Ecto neural progenitor cell (in vitro differentiated cells): Measurements from ENCODE around the gene NKTR.

Experiments
- DNase-seq: peaks from one replicate; pipeline ENCODE4 v3.0.0-alpha.2; 2018; ENCODE audit warnings: low spot score

NKTR gene

GRCh38 chr3:42651248-42652091 lies 51.0 kb downstream of the NKTR start:
- no peak for DNase-seq

DNA sequence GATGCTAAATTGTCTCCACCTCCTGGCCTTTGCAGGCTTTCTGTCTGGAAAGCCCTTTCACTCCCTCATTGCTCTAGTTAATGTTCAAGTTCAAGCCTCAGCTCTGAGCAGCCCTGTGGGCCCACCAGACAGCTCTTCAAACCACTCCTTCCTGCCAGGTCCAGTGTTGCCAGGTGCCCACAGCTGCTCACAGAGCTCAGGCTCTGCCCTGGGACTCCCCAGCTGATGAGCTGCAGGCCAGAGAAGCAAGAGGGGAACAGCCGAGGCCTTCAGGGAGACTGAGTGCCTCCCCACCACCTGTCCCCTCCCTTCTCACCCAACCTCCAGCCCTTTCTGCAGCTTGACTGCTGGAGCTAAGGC lies 51.7 kb downstream of the NKTR start:
- DNase-seq, result no peak

- DNase-seq, result peak; percentile 45
These were observed 52.3 kb downstream of the NKTR start for GRCh38 chr3:42652611-42653302.

DNA sequence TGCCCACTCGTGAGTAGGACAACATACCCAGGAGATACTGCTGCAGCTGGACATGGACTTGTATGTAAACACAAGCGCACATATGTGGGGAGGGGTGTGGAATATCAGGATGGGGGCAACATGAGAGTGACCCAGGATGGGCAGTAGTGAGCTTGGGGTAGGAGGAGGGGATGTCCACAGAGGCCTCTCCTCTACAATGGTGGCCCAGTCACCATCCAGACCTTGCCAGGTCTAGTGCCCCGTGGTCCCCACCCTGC lies 52.7 kb downstream of the NKTR start:
- no peak for DNase-seq

GRCh38 chr3:42653560-42654330 lies 53.3 kb downstream of the NKTR start, which contains the start of gene ZBTB47:
Gene ZBTB47, plus strand, starts transcription at chr3:42653697. Its CDS starts 4,659 bp downstream, at chr3:42658356.
- peak; percentile 65 for DNase-seq

DNA sequence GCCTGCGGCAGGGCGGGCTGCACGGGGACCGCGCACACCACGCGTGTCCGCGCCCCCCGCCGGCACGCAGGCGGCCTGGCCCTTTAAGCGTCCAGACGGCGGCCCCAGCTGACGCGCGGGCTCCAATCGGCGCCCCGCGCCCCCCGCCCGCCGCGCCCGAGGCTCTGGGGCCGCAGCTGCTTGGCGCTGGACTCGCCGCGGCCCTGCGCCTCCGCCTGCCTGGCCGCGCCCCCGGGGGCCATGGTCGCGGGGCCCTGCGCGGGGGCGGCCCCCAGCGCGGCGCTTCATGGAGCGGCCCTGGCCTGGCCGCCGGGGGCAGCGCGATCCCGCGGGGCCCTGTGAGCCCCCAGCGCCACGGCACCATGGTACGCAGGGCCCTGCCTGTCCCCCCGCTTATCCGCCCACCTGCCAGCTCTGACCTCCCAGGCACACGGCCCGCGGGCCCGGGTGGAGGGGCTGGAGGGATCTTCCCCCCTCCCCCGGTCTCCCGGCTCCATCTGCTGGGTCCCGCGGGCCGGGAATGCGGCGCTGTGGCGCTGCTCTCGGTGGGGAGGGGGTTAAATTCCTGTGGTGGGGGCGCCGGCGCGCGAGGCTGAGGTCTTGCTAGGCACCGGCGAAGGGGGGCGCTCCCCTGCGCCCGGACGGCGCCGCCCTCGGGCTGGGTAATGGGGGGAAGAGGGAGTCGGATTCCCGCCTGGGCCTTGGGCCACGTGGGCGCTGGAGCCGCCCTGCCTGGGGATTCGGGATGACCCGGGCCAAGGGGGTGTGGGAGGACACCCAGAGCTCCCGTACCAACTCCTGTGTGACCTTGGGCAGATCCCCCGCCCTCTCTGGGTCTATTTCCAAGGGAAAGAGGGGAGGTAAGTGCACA lies 54.1 kb downstream of the NKTR start:
- DNase-seq, result peak; percentile 91

- DNase-seq, result peak; percentile 55
These were observed 54.9 kb downstream of the NKTR start for GRCh38 chr3:42655331-42655888.

- DNase-seq, result no peak
These were observed 55.6 kb downstream of the NKTR start for GRCh38 chr3:42655980-42656679.

GRCh38 chr3:42656680-42657610 lies 56.5 kb downstream of the NKTR start:
- DNase-seq, result no peak

DNA sequence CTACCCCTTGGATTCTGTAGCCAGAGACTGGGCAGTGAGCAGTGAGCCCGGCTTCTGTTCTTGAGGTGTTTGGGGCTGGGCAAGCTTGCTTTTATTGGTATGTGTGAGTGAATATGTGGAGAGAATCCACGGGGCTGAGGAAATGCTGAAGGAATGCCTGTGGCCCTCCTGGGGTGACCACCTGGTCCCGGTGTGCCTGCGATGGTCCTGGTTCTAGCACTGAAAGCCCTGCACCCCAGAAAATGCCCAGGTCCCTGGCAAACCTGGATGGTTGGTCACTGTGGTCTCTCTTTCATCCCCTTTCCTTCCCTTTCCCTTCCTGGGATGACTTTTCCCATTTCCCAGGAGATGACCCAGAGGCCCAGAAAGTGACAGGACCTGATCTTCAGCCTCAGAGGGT lies 57.2 kb downstream of the NKTR start:
- no peak for DNase-seq

GRCh38 chr3:42658091-42658770 lies 57.7 kb downstream of the NKTR start:
- DNase-seq, result no peak

GRCh38 chr3:42658771-42659390 lies 58.4 kb downstream of the NKTR start:
- DNase-seq, result no peak

- no peak for DNase-seq
These were observed 59.1 kb downstream of the NKTR start for GRCh38 chr3:42659451-42660130.

DNA sequence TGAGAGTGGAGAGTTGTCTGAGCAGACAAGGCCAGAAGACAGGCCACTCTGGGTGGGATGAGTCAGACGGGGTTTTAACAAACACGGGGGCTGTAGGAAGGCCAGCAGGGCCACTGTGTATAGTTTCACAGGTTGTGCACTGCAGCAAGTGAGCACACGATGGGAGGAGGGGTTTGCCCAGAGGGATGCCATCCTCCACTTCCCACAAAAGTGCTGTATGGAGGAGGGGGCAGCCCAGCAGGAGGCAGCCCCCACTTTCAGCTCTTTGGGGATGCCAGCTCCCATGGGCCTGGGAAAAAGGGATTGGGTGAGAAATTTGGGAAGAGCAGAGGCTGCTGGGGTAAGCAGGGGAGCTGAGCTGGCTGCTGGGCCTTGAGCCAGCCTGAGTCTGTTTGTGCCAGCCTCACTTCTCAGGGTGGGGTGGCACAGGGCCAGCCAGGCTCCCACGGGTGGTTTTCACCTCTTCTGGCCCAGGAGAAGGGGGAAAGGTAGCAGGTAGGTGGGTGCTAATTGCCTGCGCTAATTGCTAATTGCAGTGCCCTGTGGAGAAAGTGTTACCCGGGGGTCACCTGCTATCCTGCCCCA lies 59.7 kb downstream of the NKTR start:
- DNase-seq, result no peak

GRCh38 chr3:42660898-42661297 lies 60.4 kb downstream of the NKTR start:
- DNase-seq, result no peak

- DNase-seq, result no peak
These were observed 61.1 kb downstream of the NKTR start for GRCh38 chr3:42661593-42662022.

DNA sequence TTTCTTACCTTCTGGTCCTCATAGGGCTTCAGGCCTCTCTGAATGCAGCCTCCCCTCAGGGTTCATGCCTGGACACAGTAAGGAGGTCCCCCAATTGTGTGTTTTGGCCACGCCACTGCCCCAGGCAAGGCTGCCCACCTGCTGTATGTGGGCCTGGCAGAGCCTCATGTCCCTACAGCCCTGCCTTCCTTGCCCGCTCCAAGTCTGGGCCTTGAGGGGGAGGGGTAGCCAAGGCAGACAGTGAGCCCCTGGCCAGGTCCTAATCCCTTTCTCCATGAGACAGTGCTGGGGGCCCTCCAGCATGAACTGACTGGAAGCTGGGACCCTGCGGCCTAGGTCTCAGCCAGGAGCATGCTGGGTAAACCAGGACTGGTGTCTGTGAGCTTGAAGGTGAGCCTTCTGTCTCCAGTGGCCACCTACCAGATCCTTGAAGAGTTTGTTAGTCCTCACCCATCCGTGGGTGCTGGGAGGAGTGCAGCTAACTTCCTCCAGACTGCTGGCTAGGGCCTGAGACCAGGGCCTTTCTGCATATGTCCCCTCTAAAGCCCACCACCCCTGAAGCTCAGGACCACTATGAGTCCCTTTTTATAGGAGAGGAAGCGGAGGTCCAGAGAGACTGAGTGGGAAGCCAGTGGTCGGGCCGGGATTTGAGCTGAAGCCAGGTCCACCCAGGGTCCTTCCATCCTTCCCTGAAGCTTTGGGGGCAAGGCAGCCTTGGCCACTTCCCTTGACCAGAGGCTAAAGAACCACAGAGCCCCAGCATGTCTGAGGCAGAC lies 61.7 kb downstream of the NKTR start:
- DNase-seq, result no peak
